Smooth muscle cell (in vitro differentiated cells): ENCODE measurements around the gene SULT1A2. TPM values are rescaled to one million over a fixed set of nuclear protein-coding genes. Genes with fewer than 3 reads are reported as not detected.
"Not testable (repeated sequence)": the region's sequence is repeated elsewhere in the genome, so short reads cannot be mapped to it uniquely, and the experiment has no call there.

ENCODE experiments used
- DNase-seq: peaks from one replicate; lab custom pipeline; 2025; ENCODE audit not compliant: unreplicated experiment; lab: John Stamatoyannopoulos, UW
- H2AFZ ChIP-seq: fragments of 200-600 bp; sonication (generic); 2 replicates; pipeline ENCODE4 v1.6.0; 2016; ENCODE audit warnings: antibody characterized with exemption, low read depth, mild to moderate bottlenecking
- H3F3A ChIP-seq: fragments of 200-600 bp; sonication (generic); 2 replicates; pipeline ENCODE4 v1.6.0; 2017; ENCODE audit warnings: antibody characterized with exemption, low read depth
- H3K27ac ChIP-seq: fragments of 200-600 bp; sonication (generic); 2 replicates; pipeline ENCODE4 v1.5.1; 2016; ENCODE audit warnings: low read depth, mild to moderate bottlenecking
- H3K27me3 ChIP-seq: fragments of 200-600 bp; sonication (generic); 2 replicates; pipeline ENCODE4 v1.6.1; 2016; ENCODE audit warnings: low read depth, mild to moderate bottlenecking
- H3K36me3 ChIP-seq: fragments of 200-600 bp; sonication (generic); 2 replicates; pipeline ENCODE4 v1.5.1; 2016; ENCODE audit warnings: low read depth
- H3K4me1 ChIP-seq: fragments of 200-600 bp; sonication (generic); 2 replicates; pipeline ENCODE4 v1.5.1; 2016; ENCODE audit warnings: low read depth
- H3K4me2 ChIP-seq: fragments of 200-600 bp; sonication (generic); 2 replicates; pipeline ENCODE4 v1.6.0; 2016; ENCODE audit warnings: mild to moderate bottlenecking
- H3K4me3 ChIP-seq: fragments of 200-600 bp; sonication (generic); 2 replicates; pipeline ENCODE4 v1.5.1; 2016; ENCODE audit warnings: mild to moderate bottlenecking
- H3K79me2 ChIP-seq: fragments of 200-600 bp; sonication (generic); 2 replicates; pipeline ENCODE4 v1.6.0; 2016; ENCODE audit warnings: low read depth, mild to moderate bottlenecking
- H3K9ac ChIP-seq: fragments of 200-600 bp; sonication (generic); 2 replicates; pipeline ENCODE4 v1.6.0; 2016; ENCODE audit warnings: low read depth
- H3K9me3 ChIP-seq: fragments of 200-600 bp; sonication (generic); replicated peaks from 2 replicates; pipeline ENCODE4 v1.5.1; 2016; ENCODE audit warnings: low read depth
- H4K20me1 ChIP-seq: fragments of 200-600 bp; sonication (generic); 2 replicates; pipeline ENCODE4 v1.6.0; 2016; ENCODE audit warnings: low read depth
- WGBS: methylation state at CpG from one replicate; pipeline ENCODE4 v1.1.7; 2016; ENCODE audit warnings: low lambda C conversion rate; 5-methylcytosine and 5-hydroxymethylcytosine counted together
- polyA plus RNA-seq: library from polyadenylated mRNA; unstranded; fragments of >200 nt; fragmentation: Nextera tagmentation; extraction: Ambion mirVana; gene quantifications from 2 replicates; pipeline ENCODE4 v1.2.1, GENCODE V29; 2016
- total RNA-seq: library from RNA; depleted of rRNA; stranded (reverse); fragments of >200 nt; gene quantifications from 2 replicates; pipeline ENCODE4 v1.2.3, GENCODE V29; 2014
- TF ChIP-seq, protein P1 (sequence below): fragments of 200-600 bp; sonication (generic); IDR thresholded peaks from 2 replicates; pipeline ENCODE4 v1.5.1; 2017; ENCODE audit warnings: borderline replicate concordance, mild to moderate bottlenecking, antibody characterized with exemption; ENCODE audit not compliant: insufficient read depth, poor library complexity, severe bottlenecking

SULT1A2 gene
- total and polyA plus RNA-seq, 2 experiments from 2014 or later, result not detected

DNA sequence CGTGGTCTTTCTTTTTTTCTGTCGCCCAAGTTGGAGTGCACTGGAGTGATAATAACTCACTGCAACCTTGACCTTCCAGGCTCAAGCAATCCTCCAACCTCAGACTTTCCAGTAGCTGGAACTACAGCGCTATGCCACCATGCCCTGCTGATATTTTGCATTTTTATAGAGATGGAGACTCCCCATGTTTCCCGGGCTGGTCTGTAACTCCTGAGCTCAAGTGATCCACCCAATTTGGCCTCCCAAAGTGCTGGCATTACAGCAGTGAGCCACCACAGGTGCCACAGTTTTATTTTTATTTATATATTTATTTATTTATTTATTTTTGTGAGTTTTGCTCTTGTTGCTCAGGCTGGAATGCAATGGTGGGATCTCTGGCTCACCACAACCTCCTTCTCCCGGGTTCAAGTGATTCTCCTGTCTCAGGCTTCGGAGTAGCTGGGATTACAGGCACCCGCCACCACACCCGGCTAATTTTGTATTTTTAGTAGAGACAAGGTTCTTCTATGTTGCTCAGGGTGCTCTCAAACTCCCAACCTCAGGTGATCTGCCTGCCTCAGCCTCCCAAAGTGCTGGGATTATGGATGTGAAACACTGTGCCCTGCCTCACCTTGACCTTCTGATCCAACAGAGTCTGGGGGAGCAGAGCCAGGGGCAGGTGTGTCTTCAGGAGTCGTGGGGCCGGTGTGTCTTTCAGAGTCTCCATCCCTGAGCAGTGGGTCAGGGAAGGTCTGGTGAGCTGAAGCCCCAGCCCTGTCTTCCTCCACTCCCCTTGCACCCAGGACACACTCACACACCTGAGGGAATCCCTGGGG, 11.0 kb upstream of the SULT1A2 start:
- 97% methylated on average over 10 of the region's 10 CpGs for WGBS
- H3K9me3 ChIP-seq, H3K4me1 ChIP-seq, H3K9ac ChIP-seq, H3K79me2 ChIP-seq, H4K20me1 ChIP-seq, H3K27ac ChIP-seq, DNase-seq, H3K36me3 ChIP-seq, H3K4me2 ChIP-seq, H3K4me3 ChIP-seq, H2AFZ ChIP-seq, H3F3A ChIP-seq, H3K27me3 ChIP-seq: not testable (repeated sequence)

DNA sequence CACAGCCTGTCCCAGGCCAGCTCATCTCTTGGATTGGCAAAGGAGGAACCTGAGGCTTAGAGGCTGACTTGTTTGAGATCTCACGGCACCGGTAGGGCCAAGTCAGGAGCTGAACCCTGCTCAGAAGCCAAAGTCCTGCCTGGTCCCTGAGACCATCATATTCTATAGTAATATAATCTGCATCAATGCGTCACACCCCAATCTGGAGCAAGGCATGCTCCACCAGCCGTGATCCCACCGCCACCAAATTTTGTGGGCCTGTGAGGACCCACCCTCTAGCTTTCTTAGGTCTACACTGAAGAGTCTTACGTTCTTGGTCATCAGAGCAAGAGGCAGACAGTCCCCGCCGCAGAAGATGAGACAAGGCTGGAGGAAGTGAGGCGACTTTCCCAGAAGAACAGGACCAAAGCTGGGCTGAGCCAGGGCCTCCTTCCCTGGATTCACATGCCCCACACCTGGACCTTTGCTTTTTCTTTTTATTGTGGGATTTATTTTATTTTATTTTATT, 10.3 kb upstream of the SULT1A2 start:
- peaks cover 2% of the 10 kb centered on the region for H3K27me3 ChIP-seq
- no peaks in the 10 kb centered on the region for H3K79me2 ChIP-seq
- 98% methylated on average over 9 of the region's 9 CpGs for WGBS

DNA sequence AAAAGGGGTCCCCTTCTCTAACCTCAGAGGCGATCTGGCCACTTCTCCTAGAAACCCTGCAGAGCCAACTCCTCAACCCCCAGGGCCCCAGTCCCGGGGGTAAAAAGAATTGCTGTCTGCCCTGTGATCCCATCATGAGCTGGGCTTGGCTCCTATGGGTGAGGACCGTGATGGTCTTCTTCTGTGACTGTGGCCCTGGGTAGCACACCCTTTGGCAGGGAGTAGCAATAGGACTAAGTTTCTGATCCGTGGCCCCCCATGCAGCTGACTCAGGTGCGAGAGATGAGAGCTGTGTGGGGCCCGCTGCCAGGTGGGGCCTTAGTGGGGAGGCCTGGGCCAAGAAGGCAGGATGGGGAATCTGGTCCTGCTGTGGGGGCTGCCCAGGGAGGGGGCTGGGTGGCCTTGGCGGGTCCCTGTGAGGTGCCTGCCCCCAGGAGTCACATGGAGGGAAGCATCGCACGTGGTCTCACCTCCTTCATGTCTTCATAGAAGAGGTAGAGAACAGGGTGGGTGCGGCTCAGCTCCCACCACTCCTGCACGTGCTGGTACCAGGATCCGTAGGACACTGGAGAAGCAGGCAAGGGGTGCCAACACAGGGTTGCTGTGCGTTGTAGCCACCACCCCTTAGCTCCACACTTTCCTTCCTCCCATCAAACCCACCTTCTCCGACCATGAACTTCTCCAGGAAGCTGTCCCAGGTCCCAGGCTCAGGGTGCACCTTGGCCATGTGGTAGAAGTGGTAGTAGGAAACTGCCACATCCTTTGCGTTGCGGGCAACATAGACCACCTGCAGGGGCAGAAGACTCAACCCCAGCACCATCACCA, 9.7 kb upstream of the SULT1A2 start:
- no peak overlapping the region for H3K4me3 ChIP-seq
- no peaks in the 10 kb centered on the region for H3K36me3 ChIP-seq
- H3K27me3 ChIP-seq, result peaks cover 5% of the 10 kb centered on the region
- no peak overlapping the region for H3K9ac ChIP-seq
- no peak overlapping the region for H2AFZ ChIP-seq
- no peaks in the 10 kb centered on the region for H3K9me3 ChIP-seq
- H3F3A ChIP-seq, result no peaks in the 10 kb centered on the region
- 86% methylated on average over 16 of the region's 16 CpGs for WGBS
- no peak for DNase-seq
- H3K4me1 ChIP-seq, result no peaks in the 10 kb centered on the region
- H4K20me1 ChIP-seq, result no peaks in the 10 kb centered on the region
- no peak overlapping the region for H3K4me2 ChIP-seq
- TF ChIP-seq, protein P1, sequence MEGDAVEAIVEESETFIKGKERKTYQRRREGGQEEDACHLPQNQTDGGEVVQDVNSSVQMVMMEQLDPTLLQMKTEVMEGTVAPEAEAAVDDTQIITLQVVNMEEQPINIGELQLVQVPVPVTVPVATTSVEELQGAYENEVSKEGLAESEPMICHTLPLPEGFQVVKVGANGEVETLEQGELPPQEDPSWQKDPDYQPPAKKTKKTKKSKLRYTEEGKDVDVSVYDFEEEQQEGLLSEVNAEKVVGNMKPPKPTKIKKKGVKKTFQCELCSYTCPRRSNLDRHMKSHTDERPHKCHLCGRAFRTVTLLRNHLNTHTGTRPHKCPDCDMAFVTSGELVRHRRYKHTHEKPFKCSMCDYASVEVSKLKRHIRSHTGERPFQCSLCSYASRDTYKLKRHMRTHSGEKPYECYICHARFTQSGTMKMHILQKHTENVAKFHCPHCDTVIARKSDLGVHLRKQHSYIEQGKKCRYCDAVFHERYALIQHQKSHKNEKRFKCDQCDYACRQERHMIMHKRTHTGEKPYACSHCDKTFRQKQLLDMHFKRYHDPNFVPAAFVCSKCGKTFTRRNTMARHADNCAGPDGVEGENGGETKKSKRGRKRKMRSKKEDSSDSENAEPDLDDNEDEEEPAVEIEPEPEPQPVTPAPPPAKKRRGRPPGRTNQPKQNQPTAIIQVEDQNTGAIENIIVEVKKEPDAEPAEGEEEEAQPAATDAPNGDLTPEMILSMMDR, result no peak
- no peak overlapping the region for H3K27ac ChIP-seq
- H3K79me2 ChIP-seq, result no peaks in the 10 kb centered on the region

More for the DNA sequence above, 10.3 kb upstream of the SULT1A2 start:
- TF ChIP-seq, protein P1, result no peak
- H3F3A ChIP-seq, result no peaks in the 10 kb centered on the region
- no peaks in the 10 kb centered on the region for H3K4me1 ChIP-seq
- DNase-seq, result no peak
- H3K4me2 ChIP-seq, result no peak overlapping the region
- H3K9me3 ChIP-seq, result no peaks in the 10 kb centered on the region
- H3K36me3 ChIP-seq, result no peaks in the 10 kb centered on the region
- no peak overlapping the region for H3K27ac ChIP-seq
- no peak overlapping the region for H2AFZ ChIP-seq
- H3K9ac ChIP-seq, result no peak overlapping the region
- no peaks in the 10 kb centered on the region for H4K20me1 ChIP-seq
- H3K4me3 ChIP-seq, result no peak overlapping the region

DNA sequence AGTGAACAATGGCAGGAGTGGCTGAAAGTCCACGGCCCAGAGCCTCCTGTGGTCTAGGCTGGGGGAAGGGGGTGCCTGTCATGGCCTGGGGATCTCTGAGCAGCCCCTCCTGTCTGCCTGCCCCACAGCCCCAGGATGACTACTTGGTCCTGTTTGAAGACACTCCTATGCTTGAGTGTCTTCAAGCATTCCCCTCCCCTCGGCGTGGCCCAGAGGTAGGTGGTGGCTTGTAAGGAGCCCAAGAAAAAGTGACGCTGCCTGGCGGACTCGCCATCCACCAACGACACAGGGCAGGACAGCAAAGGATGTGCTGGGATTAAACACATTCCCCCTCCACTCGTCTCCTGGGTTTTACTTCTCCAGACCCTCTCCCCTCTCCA, 7.3 kb upstream of the SULT1A2 start:
- Histone ChIP-seq H3K27ac (no peak overlapping the region), H3K79me2 (no peaks in the 10 kb centered on the region), H3K9ac (no peak overlapping the region), H2AFZ (no peak overlapping the region), H3K36me3 (no peaks in the 10 kb centered on the region), H3F3A (no peaks in the 10 kb centered on the region), H4K20me1 (no peaks in the 10 kb centered on the region), H3K4me3 (no peak overlapping the region), H3K4me2 (no peak overlapping the region), H3K27me3 (peaks cover 9% of the 10 kb centered on the region), H3K9me3 (no peaks in the 10 kb centered on the region), H3K4me1 (no peaks in the 10 kb centered on the region)
- 85% methylated on average over 8 of the region's 8 CpGs for WGBS
- TF ChIP-seq, protein P1, result no peak
- no peak for DNase-seq
